Loucy (cell line): ENCODE results near the gene CLSTN1.

ENCODE experiments used
- EZH2phosphoT487 ChIP-seq: fragments of 200-600 bp; IDR thresholded peaks from 2 replicates; pipeline ENCODE4 v1.6.1; 2018; ENCODE audit warnings: antibody characterized with exemption, mild to moderate bottlenecking, moderate library complexity, borderline replicate concordance
- TF ChIP-seq, protein P1 (sequence below): fragments of 200-600 bp; sonication (generic); conservative IDR thresholded peaks from 2 replicates; pipeline ENCODE4 v1.5.1; 2014; ENCODE audit warnings: mild to moderate bottlenecking, antibody characterized with exemption, low read length

DNA sequence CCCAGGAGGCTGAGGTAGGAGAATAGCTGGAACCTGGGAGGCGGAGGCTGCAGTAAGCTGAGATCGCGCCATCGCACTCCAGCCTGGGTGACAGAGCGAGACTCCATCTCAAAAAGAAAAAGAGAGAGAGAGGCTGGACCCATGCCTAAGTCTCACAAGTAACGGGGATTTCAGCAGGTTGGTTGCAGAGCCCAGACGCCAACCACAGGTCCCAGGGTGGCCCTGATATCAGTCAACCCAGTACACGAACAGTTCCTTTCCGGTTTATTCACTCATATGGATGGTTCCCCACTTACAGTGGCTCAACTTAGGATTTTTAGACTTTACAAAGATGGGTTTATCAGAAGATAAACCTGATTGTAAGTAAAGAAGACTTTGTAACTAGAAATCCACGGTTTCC, 40.9 kb downstream of the CLSTN1 start:
- TF ChIP-seq, protein P1, sequence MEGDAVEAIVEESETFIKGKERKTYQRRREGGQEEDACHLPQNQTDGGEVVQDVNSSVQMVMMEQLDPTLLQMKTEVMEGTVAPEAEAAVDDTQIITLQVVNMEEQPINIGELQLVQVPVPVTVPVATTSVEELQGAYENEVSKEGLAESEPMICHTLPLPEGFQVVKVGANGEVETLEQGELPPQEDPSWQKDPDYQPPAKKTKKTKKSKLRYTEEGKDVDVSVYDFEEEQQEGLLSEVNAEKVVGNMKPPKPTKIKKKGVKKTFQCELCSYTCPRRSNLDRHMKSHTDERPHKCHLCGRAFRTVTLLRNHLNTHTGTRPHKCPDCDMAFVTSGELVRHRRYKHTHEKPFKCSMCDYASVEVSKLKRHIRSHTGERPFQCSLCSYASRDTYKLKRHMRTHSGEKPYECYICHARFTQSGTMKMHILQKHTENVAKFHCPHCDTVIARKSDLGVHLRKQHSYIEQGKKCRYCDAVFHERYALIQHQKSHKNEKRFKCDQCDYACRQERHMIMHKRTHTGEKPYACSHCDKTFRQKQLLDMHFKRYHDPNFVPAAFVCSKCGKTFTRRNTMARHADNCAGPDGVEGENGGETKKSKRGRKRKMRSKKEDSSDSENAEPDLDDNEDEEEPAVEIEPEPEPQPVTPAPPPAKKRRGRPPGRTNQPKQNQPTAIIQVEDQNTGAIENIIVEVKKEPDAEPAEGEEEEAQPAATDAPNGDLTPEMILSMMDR = no peak
- TF ChIP-seq EZH2phosphoT487 = no peak
